HepG2 (cell line): Measurements from ENCODE around the gene TROAP. TPM values are rescaled to one million over a fixed set of nuclear protein-coding genes. Genes with fewer than 3 reads are reported as not detected.
A peak's percentile ranks its signal among the peaks of the same experiment; 100 is the strongest.

ENCODE experiments used
- HNRNPLL ChIP-seq: fragments of 200-400 bp; formaldehyde crosslinking; IDR thresholded peaks from 2 replicates; pipeline ENCODE4 v1.6.1; 2017; ENCODE audit warnings: mild to moderate bottlenecking, low read depth, low read length; ENCODE audit not compliant: poor library complexity, severe bottlenecking
- HOXA3 ChIP-seq: sonication (generic); formaldehyde crosslinking; IDR thresholded peaks from 2 replicates; pipeline ENCODE4 v1.5.0; 2020; ENCODE audit warnings: missing genetic modification reagents
- NAIF1 ChIP-seq: sonication (generic); formaldehyde crosslinking; IDR thresholded peaks from 2 replicates; pipeline ENCODE4 v1.5.0; 2020; ENCODE audit warnings: mild to moderate bottlenecking, missing genetic modification reagents, borderline replicate concordance
- ZNF260 ChIP-seq: sonication (generic); formaldehyde crosslinking; IDR thresholded peaks from 2 replicates; pipeline ENCODE4 v1.4.0; 2020; ENCODE audit warnings: missing genetic modification reagents, low read depth, mild to moderate bottlenecking, borderline replicate concordance
- ZNF30 ChIP-seq: sonication (generic); formaldehyde crosslinking; IDR thresholded peaks from 2 replicates; pipeline ENCODE4 v1.5.0; 2020; ENCODE audit warnings: mild to moderate bottlenecking, missing genetic modification reagents
- ZNF44 ChIP-seq: sonication (generic); formaldehyde crosslinking; IDR thresholded peaks from 2 replicates; pipeline ENCODE4 v1.5.1; 2020; ENCODE audit warnings: mild to moderate bottlenecking, missing genetic modification reagents
- ZNF552 ChIP-seq: sonication (generic); formaldehyde crosslinking; IDR thresholded peaks from 2 replicates; pipeline ENCODE4 v1.9.0; 2022; ENCODE audit warnings: missing genetic modification reagents, mild to moderate bottlenecking, borderline replicate concordance
- ZNF564 ChIP-seq: sonication (generic); formaldehyde crosslinking; IDR thresholded peaks from 2 replicates; pipeline ENCODE4 v1.8.1; 2023; ENCODE audit warnings: mild to moderate bottlenecking, missing genetic modification reagents
- ZNF687 ChIP-seq: sonication (generic); formaldehyde crosslinking; IDR thresholded peaks from 2 replicates; pipeline ENCODE4 v1.5.1; 2020; ENCODE audit warnings: mild to moderate bottlenecking, missing genetic modification reagents, moderate library complexity
- ZNF724P ChIP-seq: sonication (generic); formaldehyde crosslinking; IDR thresholded peaks from 2 replicates; pipeline ENCODE4 v1.8.0; 2022; ENCODE audit warnings: missing genetic modification reagents, borderline replicate concordance
- ZNF781 ChIP-seq: sonication (generic); formaldehyde crosslinking; IDR thresholded peaks from 2 replicates; pipeline ENCODE4 v1.5.1; 2020; ENCODE audit warnings: borderline replicate concordance, mild to moderate bottlenecking, missing genetic modification reagents; ENCODE audit errors: not compliant biosample characterization
- ZNF784 ChIP-seq: sonication (generic); formaldehyde crosslinking; IDR thresholded peaks from 2 replicates; pipeline ENCODE4 v1.5.1; 2020; ENCODE audit warnings: missing genetic modification reagents, mild to moderate bottlenecking, borderline replicate concordance
- polyA plus RNA-seq, 8 experiments: library from polyadenylated mRNA; depleted of rRNA in 3 of 8; stranded (reverse) in 7 of 8; unstranded in 1 of 8; fragments of >200 nt; fragmentation: Illumina TruSeq in 4 of 8; extraction: Trizol in 4 of 8; gene quantifications; 2 replicates each; pipeline versions ENCODE4 v1.2.1 to v1.2.3, GENCODE V29; 2011 to 2016; ENCODE audit warnings: low read depth in 4 of 8, missing spikeins in 1 of 8, mixed read lengths in 1 of 8; ENCODE audit not compliant: insufficient read depth in 1 of 8
- total RNA-seq, 5 experiments: library from RNA; depleted of rRNA; stranded (reverse); fragments of >200 nt; fragmentation: Illumina TruSeq; extraction: Trizol; gene quantifications; 2 replicates each; pipeline ENCODE4 v1.2.3, GENCODE V29; 2016; ENCODE audit warnings: low read depth in 1 of 5
- TF ChIP-seq, protein P1 (sequence below), 2 experiments: fragments of 450-650 bp in 1 of 2; sonication (generic) in 1 of 2; formaldehyde crosslinking in 1 of 2; IDR thresholded peaks; 2 replicates each; pipeline versions ENCODE4 v1.6.1 to v1.8.0; 2016 to 2022; ENCODE audit warnings: antibody characterized with exemption in 1 of 2, mild to moderate bottlenecking in 1 of 2, missing genetic modification reagents in 1 of 2

Gene TROAP
- total and polyA plus RNA-seq, 2 of the 13 experiments (the other 11 are each of a cell fraction or from before 2014, with no cell fraction given), result 22.5 to 30.9 TPM

GRCh38 chr12:49346659-49347310, 23.7 kb downstream of the TROAP start, which contains the start of gene DNAJC22 (continued):
- 0 out of 2 replicates have a peak, but pooled peaks have one; percentile 18 for TF ChIP-seq ZNF784 (CRISPR knock-in tag)
- 0 out of 2 replicates have a peak, but pooled peaks have one; percentile 16 for TF ChIP-seq ZNF564 (CRISPR knock-in tag)
- TF ChIP-seq ZNF260 (CRISPR knock-in tag), result no peak
- TF ChIP-seq ZNF687 (CRISPR knock-in tag), result peak; percentile 74
- 0 out of 2 replicates have a peak, but pooled peaks have one; percentile 68 for TF ChIP-seq ZNF44
- peak; percentile 24; the same call in 1 of the 2 replicates for TF ChIP-seq ZNF724P (CRISPR knock-in tag)
- peak; percentile 15 for TF ChIP-seq ZNF781 (CRISPR knock-in tag)
- TF ChIP-seq NAIF1 (CRISPR knock-in tag), result no peak
- TF ChIP-seq ZNF552 (CRISPR knock-in tag), result peak; percentile 30; the same call in 1 of the 2 replicates
- peak; percentile 28 for TF ChIP-seq HNRNPLL
- peak; percentile 30; the same call in 1 of the 2 replicates for TF ChIP-seq HOXA3 (CRISPR knock-in tag)
- 0 out of 2 replicates have a peak, but pooled peaks have one; percentile 9 for TF ChIP-seq ZNF30 (CRISPR knock-in tag)
- TF ChIP-seq, protein P1, sequence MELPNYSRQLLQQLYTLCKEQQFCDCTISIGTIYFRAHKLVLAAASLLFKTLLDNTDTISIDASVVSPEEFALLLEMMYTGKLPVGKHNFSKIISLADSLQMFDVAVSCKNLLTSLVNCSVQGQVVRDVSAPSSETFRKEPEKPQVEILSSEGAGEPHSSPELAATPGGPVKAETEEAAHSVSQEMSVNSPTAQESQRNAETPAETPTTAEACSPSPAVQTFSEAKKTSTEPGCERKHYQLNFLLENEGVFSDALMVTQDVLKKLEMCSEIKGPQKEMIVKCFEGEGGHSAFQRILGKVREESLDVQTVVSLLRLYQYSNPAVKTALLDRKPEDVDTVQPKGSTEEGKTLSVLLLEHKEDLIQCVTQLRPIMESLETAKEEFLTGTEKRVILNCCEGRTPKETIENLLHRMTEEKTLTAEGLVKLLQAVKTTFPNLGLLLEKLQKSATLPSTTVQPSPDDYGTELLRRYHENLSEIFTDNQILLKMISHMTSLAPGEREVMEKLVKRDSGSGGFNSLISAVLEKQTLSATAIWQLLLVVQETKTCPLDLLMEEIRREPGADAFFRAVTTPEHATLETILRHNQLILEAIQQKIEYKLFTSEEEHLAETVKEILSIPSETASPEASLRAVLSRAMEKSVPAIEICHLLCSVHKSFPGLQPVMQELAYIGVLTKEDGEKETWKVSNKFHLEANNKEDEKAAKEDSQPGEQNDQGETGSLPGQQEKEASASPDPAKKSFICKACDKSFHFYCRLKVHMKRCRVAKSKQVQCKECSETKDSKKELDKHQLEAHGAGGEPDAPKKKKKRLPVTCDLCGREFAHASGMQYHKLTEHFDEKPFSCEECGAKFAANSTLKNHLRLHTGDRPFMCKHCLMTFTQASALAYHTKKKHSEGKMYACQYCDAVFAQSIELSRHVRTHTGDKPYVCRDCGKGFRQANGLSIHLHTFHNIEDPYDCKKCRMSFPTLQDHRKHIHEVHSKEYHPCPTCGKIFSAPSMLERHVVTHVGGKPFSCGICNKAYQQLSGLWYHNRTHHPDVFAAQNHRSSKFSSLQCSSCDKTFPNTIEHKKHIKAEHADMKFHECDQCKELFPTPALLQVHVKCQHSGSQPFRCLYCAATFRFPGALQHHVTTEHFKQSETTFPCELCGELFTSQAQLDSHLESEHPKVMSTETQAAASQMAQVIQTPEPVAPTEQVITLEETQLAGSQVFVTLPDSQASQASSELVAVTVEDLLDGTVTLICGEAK (IDR thresholded peaks at IDR 0.05), result no peak
- TF ChIP-seq, protein P1 (CRISPR knock-in tag; IDR thresholded peaks at IDR 0.05), result peak; percentile 65; the same call in 1 of the 2 replicates
